ENCODE measurements around the gene ARHGAP15.

ARHGAP15 gene

DNA sequence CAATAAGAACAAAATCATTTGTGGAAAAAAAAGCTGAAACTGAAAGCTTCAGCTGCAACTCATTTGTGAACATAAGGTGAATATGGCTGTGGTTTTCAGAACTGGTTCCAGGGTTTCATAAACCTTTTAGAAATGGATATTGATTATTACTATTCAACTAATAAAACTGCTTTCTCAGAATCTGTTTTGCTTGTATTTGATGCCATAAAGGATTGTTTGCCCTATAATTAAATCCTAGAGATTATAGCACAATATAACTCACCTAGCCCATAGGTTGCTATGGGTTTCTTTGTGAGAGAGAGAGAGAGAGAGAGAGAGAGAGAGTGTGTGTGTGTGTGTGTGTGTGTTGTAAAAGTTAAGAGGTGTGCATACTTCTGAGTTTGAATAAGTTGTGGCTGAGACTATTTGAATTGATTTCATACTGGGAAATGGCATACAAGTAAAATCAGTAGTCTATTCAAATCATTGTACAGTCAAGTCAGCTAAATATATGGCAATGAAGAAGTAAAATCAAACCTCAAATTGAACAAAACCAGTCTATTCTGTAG is 339.2 kb downstream of the ARHGAP15 start:
- Histone ChIP-seq H3K9me3 (no peaks in the 10 kb centered on the region), H3K27me3 (no peaks in the 10 kb centered on the region), H3K4me3 (ENCODE audit: low read depth in 1 of 2, low read length in 1 of 2) (no peak overlapping the region), H3K36me3 (no peaks in the 10 kb centered on the region), H3K4me1 (ENCODE audit: control insufficient read depth in 1 of 2, insufficient read depth in 1 of 2, low read depth in 1 of 2, low read length in 1 of 2) (no peaks in the 10 kb centered on the region), H3K27ac (no peak overlapping the region)
- TF ChIP-seq, protein P1, sequence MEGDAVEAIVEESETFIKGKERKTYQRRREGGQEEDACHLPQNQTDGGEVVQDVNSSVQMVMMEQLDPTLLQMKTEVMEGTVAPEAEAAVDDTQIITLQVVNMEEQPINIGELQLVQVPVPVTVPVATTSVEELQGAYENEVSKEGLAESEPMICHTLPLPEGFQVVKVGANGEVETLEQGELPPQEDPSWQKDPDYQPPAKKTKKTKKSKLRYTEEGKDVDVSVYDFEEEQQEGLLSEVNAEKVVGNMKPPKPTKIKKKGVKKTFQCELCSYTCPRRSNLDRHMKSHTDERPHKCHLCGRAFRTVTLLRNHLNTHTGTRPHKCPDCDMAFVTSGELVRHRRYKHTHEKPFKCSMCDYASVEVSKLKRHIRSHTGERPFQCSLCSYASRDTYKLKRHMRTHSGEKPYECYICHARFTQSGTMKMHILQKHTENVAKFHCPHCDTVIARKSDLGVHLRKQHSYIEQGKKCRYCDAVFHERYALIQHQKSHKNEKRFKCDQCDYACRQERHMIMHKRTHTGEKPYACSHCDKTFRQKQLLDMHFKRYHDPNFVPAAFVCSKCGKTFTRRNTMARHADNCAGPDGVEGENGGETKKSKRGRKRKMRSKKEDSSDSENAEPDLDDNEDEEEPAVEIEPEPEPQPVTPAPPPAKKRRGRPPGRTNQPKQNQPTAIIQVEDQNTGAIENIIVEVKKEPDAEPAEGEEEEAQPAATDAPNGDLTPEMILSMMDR (IDR thresholded peaks at IDR 0.05), result no peak

DNA sequence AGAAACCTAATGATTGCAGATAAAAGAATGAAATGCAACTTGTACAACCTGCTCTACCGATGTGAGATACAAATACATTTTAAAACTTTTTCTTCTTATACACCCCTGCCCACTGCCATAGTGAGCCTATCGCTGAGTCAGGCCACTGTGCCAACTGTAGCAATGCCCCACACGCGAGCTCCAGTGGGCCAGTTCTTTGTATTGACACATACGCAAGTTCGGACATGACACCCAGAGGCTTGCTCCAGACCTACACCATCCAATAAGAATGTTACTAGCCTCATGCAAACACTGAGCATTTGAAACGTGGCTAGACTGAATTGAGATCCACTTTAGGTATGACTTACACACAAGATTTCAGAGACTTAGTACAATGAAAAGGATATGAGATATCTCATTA is 340.1 kb downstream of the ARHGAP15 start:
- Histone ChIP-seq H3K27ac (no peak overlapping the region), H3K4me1 (ENCODE audit: control insufficient read depth in 1 of 2, insufficient read depth in 1 of 2, low read depth in 1 of 2, low read length in 1 of 2) (no peaks in the 10 kb centered on the region), H3K36me3 (peaks cover 4% of the 10 kb centered on the region), H3K4me3 (ENCODE audit: low read depth in 1 of 2, low read length in 1 of 2) (no peak overlapping the region), H3K27me3 (no peaks in the 10 kb centered on the region), H3K9me3 (no peaks in the 10 kb centered on the region)
- TF ChIP-seq, protein P1 (IDR thresholded peaks at IDR 0.05), result no peak

DNA sequence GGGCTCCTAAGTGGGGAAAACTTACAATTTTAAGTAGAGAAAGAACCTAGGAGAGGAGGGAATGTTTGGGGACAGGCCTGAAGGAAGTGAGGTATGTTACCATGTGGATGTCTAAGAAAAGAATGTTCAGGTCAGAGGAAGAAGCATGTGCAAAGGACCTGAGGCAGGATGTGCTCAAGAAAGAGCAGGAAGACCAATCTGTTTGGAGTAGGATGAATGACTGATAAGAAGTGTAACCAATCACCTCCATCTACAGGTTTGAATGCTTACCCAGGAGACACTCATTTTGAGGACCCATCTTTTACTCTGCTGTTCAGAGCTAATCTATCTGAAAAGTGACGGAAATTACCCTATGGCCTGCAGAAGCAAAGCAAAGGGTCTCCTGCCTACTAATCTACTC is 342.3 kb downstream of the ARHGAP15 start:
- peaks cover 4% of the 10 kb centered on the region for H3K36me3 ChIP-seq

DNA sequence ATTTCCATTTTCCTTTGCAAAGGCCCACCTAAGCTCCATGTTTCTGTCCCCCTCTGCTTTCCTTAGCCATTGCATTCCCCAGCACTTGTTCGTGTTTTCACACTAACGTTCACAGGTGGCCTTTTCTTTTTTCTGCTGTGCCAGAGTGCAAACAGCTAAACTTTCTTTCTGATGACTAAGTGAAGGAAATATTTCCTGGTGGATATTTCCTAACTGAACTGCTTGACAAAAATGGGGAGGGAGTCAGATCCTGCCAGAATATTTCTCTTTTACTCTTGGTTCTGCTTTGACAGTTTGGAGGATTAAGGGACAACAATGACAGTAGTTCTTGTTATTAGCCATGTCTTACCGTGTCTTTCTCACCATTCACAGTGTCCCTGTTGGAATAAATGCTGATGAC is 344.0 kb downstream of the ARHGAP15 start:
- TF ChIP-seq, protein P1 (IDR thresholded peaks at IDR 0.05), result no peak
- no peak overlapping the region for H3K4me3 ChIP-seq (ENCODE audit: low read depth in 1 of 2, low read length in 1 of 2)
- H3K36me3 ChIP-seq, result peaks cover 4% of the 10 kb centered on the region
- H3K4me1 ChIP-seq (ENCODE audit: control insufficient read depth in 1 of 2, insufficient read depth in 1 of 2, low read depth in 1 of 2, low read length in 1 of 2), result peaks cover 29 to 31% of the 10 kb centered on the region in 2 experiments
- no peaks in the 10 kb centered on the region for H3K9me3 ChIP-seq
- H3K27ac ChIP-seq, result no peak overlapping the region
- no peaks in the 10 kb centered on the region for H3K27me3 ChIP-seq

More for the DNA sequence above, 342.3 kb downstream of the ARHGAP15 start:
- Histone ChIP-seq H3K9me3 (no peaks in the 10 kb centered on the region), H3K27ac (no peak overlapping the region), H3K4me3 (ENCODE audit: low read depth in 1 of 2, low read length in 1 of 2) (no peak overlapping the region), H3K27me3 (no peaks in the 10 kb centered on the region), H3K4me1 (ENCODE audit: control insufficient read depth in 1 of 2, insufficient read depth in 1 of 2, low read depth in 1 of 2, low read length in 1 of 2) (peaks cover 12 to 15% of the 10 kb centered on the region in 2 experiments)
- TF ChIP-seq, protein P1 (IDR thresholded peaks at IDR 0.05), result no peak

DNA sequence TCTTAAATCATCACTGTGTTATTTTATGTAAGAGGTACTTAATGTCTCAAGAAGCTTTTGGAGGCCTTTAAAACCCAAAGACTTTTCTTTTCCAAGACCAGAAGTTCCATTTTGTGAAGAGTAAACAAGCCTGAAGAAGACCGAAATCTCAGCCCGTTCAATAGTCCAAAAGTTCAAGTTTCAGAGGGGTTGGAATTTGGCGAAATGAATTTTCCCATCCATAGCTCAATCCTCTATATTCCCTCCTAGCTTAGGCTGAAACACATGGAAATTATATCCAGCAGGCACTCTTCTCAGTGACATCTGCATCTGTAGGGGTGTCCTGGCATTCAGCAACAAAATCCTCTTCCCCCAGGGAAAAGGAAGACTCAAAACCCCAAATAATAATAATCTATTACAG is 344.6 kb downstream of the ARHGAP15 start:
- no peak overlapping the region for H3K4me3 ChIP-seq (ENCODE audit: low read depth in 1 of 2, low read length in 1 of 2)
- TF ChIP-seq, protein P1 (IDR thresholded peaks at IDR 0.05), result no peak
- H3K27me3 ChIP-seq, result no peaks in the 10 kb centered on the region
- H3K9me3 ChIP-seq, result no peaks in the 10 kb centered on the region
- peaks cover 30 to 37% of the 10 kb centered on the region in 2 experiments for H3K4me1 ChIP-seq (ENCODE audit: control insufficient read depth in 1 of 2, insufficient read depth in 1 of 2, low read depth in 1 of 2, low read length in 1 of 2)
- no peak overlapping the region for H3K27ac ChIP-seq
- H3K36me3 ChIP-seq, result peaks cover 4% of the 10 kb centered on the region

Measured in neutrophil (primary cell).